ENCODE data around the gene DDAH2. TPM values are rescaled to one million over a fixed set of nuclear protein-coding genes. Genes with fewer than 3 reads are reported as not detected.

The DDAH2 gene
- total RNA-seq, 1 donor from 2014 or later, result 145 TPM

DNA sequence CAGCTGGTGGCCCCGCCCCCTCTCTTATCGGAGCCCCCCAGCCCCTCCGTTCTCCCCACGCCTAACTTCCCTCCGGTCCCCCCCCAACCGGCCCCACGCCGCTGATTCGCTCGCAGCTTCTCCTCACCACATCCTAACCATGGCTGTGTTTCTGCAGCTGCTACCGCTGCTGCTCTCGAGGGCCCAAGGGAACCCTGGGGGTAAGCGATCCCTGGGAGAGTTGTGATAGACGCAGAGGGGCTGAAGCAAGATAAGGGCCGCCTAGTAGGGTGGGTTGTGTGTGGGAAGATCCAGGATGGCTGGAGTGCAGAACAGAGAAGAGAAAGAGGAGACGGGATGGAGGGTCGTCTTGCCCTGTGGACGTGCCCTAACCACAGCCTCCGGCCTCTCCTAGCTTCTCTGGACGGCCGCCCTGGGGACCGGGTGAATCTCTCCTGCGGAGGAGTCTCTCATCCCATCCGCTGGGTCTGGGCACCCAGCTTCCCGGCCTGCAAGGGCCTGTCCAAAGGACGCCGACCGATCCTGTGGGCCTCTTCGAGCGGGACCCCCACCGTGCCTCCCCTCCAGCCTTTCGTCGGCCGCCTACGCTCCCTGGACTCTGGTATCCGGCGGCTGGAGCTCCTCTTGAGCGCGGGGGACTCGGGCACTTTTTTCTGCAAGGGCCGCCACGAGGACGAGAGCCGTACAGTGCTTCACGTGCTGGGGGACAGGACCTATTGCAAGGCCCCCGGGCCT, 5.7 kb downstream of the DDAH2 start, which contains the start of gene MPIG6B:
Gene MPIG6B, plus strand, starts transcription at position 129 of the 735 bp plus-strand sequence. Its CDS starts 11 bp downstream, at position 140.
- H3K4me1 Mint-ChIP-seq (ENCODE audit: unreplicated experiment), result peaks cover 19% of the 10 kb centered on the region
- H3K36me3 Mint-ChIP-seq (ENCODE audit: low read depth, unreplicated experiment), result peaks cover 29% of the 10 kb centered on the region
- peaks cover 11% of the 10 kb centered on the region for H3K27me3 Mint-ChIP-seq (ENCODE audit: unreplicated experiment)
- TF ChIP-seq, protein P1, sequence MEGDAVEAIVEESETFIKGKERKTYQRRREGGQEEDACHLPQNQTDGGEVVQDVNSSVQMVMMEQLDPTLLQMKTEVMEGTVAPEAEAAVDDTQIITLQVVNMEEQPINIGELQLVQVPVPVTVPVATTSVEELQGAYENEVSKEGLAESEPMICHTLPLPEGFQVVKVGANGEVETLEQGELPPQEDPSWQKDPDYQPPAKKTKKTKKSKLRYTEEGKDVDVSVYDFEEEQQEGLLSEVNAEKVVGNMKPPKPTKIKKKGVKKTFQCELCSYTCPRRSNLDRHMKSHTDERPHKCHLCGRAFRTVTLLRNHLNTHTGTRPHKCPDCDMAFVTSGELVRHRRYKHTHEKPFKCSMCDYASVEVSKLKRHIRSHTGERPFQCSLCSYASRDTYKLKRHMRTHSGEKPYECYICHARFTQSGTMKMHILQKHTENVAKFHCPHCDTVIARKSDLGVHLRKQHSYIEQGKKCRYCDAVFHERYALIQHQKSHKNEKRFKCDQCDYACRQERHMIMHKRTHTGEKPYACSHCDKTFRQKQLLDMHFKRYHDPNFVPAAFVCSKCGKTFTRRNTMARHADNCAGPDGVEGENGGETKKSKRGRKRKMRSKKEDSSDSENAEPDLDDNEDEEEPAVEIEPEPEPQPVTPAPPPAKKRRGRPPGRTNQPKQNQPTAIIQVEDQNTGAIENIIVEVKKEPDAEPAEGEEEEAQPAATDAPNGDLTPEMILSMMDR (IDR thresholded peaks at IDR 0.05; ENCODE audit: unreplicated experiment), result no peak
- no peak within 1 kb of the TSS for H3K4me3 Mint-ChIP-seq (ENCODE audit: unreplicated experiment)
- no peaks in the 10 kb centered on the region for H3K9me3 Mint-ChIP-seq (ENCODE audit: unreplicated experiment)
- DNase-seq (ENCODE audit: low spot score), result no peak
- H3K27ac Mint-ChIP-seq (ENCODE audit: unreplicated experiment), result no peak within 1 kb of the TSS

DNA sequence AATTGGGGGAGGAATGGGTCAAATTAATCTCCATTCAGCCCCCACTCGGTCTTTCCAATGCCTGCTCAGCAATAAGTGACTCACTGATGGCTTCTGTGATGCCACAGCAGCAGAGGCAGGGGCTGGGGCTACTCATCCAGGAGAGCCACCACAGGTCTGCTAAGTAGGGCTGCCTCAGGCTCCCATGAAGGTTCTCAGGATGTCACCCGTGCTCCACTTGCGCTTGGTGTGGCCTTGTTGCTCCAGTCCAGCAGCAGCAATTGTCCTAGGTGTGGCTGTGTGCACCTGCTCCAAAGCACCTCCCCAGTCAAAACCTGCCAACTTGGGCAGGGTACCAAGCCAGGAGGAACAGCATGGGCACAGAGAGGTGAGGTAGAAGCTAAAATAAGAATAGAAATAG, 6.9 kb downstream of the DDAH2 start:
- DNase-seq (ENCODE audit: low spot score), result no peak
- TF ChIP-seq, protein P1 (IDR thresholded peaks at IDR 0.05; ENCODE audit: unreplicated experiment), result no peak
- Mint-ChIP-seq H3K4me3 (ENCODE audit: unreplicated experiment) (no peak overlapping the region), H3K27ac (ENCODE audit: unreplicated experiment) (no peak overlapping the region), H3K36me3 (ENCODE audit: low read depth, unreplicated experiment) (peaks cover 23% of the 10 kb centered on the region), H3K4me1 (ENCODE audit: unreplicated experiment) (peaks cover 14% of the 10 kb centered on the region), H3K27me3 (ENCODE audit: unreplicated experiment) (peaks cover 14% of the 10 kb centered on the region), H3K9me3 (ENCODE audit: unreplicated experiment) (no peaks in the 10 kb centered on the region)

DNA sequence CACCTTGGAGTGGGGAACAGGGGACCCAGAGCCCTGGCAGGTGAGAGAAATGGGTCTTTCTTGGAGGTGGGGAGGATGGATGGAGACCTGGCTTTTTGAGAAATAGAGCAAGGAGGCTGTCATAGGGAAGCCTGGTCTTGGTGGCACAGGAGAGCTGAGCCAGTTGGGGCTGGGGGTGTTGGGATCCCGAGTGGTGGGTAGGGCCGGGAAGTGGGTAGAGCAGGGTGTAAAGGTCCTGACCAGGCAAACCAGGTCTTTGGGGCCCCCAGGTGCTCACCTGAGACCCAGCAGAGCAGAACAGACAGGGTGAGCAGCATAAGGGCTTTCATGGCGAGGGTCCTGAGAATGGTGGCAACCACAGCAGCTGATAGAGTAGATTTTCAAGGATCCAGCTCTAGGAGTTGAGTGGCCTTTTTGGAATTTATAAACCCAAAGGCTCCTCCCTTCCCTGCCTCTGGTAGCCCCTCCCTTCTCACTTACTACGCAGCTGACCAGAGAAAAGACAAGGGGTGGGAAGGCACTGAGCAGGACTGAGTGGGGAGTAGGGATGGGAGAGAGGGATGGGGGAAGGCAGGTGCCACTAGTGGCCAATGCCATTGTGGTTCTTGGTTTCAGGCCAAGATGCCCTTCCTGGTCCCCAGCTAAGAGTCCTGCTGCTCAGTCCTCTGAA, 7.6 kb downstream of the DDAH2 start, which contains the start of gene LY6G6C:
Gene LY6G6C, minus strand, starts transcription at position 396 of the 670 bp plus-strand sequence. Its CDS starts 67 bp downstream, at position 329.
- Mint-ChIP-seq H3K9me3 (ENCODE audit: unreplicated experiment) (no peaks in the 10 kb centered on the region), H3K4me3 (ENCODE audit: unreplicated experiment) (no peak within 1 kb of the TSS)
- TF ChIP-seq, protein P1 (IDR thresholded peaks at IDR 0.05; ENCODE audit: unreplicated experiment), result no peak

DNA sequence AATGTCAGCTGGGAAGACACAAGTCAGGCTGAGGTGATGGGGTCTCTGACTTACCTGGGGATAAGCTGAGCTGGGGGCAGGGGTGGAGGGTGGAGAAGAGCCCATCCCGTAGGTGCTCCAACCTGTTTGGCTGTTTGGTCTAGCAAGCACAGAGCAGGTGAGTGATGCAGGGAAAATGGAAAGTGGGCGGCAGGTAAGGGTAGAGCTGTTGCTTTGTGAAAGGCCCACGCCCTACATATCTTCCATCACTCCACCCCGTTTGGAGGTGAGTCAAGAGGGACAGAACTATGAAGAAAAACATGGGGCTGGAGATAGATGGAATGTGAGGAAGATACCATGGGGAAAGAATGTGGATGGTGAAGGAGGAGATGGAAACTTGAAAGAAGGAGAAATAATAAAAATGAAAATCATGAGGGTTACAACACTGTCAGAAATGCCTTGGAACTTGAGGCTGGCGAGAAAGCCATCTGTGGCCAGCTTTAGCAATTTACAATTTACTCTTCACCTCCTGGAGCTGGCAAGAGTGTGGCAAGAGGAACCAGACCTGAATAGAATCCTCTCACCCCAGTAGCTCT, 8.8 kb downstream of the DDAH2 start:
- no peak for DNase-seq (ENCODE audit: low spot score)
- Mint-ChIP-seq H3K27me3 (ENCODE audit: unreplicated experiment) (peaks cover 6% of the 10 kb centered on the region), H3K9me3 (ENCODE audit: unreplicated experiment) (no peaks in the 10 kb centered on the region), H3K27ac (ENCODE audit: unreplicated experiment) (no peak overlapping the region), H3K4me3 (ENCODE audit: unreplicated experiment) (no peak overlapping the region), H3K4me1 (ENCODE audit: unreplicated experiment) (no peaks in the 10 kb centered on the region), H3K36me3 (ENCODE audit: low read depth, unreplicated experiment) (peaks cover 5% of the 10 kb centered on the region)
- TF ChIP-seq, protein P1 (IDR thresholded peaks at IDR 0.05; ENCODE audit: unreplicated experiment), result no peak

More for the DNA sequence above, 7.6 kb downstream of the DDAH2 start, which contains the start of gene LY6G6C:
- Mint-ChIP-seq H3K36me3 (ENCODE audit: low read depth, unreplicated experiment) (peaks cover 16% of the 10 kb centered on the region), H3K27me3 (ENCODE audit: unreplicated experiment) (peaks cover 12% of the 10 kb centered on the region), H3K27ac (ENCODE audit: unreplicated experiment) (no peak within 1 kb of the TSS), H3K4me1 (ENCODE audit: unreplicated experiment) (peaks cover 8% of the 10 kb centered on the region)
- no peak for DNase-seq (ENCODE audit: low spot score)
